ENCODE measurements around the gene TRMT44.
"Not testable (repeated sequence)": the region's sequence is repeated elsewhere in the genome, so short reads cannot be mapped to it uniquely, and the experiment has no call there.

TRMT44 gene

GRCh38 chr4:8406887-8407286 lies 33.7 kb upstream of the TRMT44 start:
- not testable (repeated sequence) for DNase-seq (ENCODE audit: low spot score)

GRCh38 chr4:8407316-8407715 lies 33.3 kb upstream of the TRMT44 start:
- DNase-seq (ENCODE audit: low spot score) = no peak

- no peak for DNase-seq (ENCODE audit: low spot score)
Measured at GRCh38 chr4:8407756-8408155, 32.8 kb upstream of the TRMT44 start.

- no peak for DNase-seq (ENCODE audit: low spot score)
Measured at GRCh38 chr4:8409264-8410065, 31.1 kb upstream of the TRMT44 start.

- no peak for DNase-seq (ENCODE audit: low spot score)
Measured at GRCh38 chr4:8410066-8410625, 30.4 kb upstream of the TRMT44 start.

- peak; percentile 39 for DNase-seq (ENCODE audit: low spot score)
Measured at GRCh38 chr4:8410641-8411271, 29.8 kb upstream of the TRMT44 start.

GRCh38 chr4:8411351-8412180 lies 29.0 kb upstream of the TRMT44 start:
- no peak for DNase-seq (ENCODE audit: low spot score)

- no peak for DNase-seq (ENCODE audit: low spot score)
Measured at GRCh38 chr4:8412288-8412687, 28.3 kb upstream of the TRMT44 start.

GRCh38 chr4:8414377-8414776 lies 26.2 kb upstream of the TRMT44 start:
- no peak for DNase-seq (ENCODE audit: low spot score)

GRCh38 chr4:8417071-8417614 lies 23.4 kb upstream of the TRMT44 start:
- DNase-seq (ENCODE audit: low spot score) = no peak

- no peak for DNase-seq (ENCODE audit: low spot score)
Measured at GRCh38 chr4:8419222-8420041, 21.1 kb upstream of the TRMT44 start.

GRCh38 chr4:8420151-8420550 lies 20.4 kb upstream of the TRMT44 start:
- DNase-seq (ENCODE audit: low spot score) = not testable (repeated sequence)

- no peak for DNase-seq (ENCODE audit: low spot score)
Measured at GRCh38 chr4:8422327-8422726, 18.2 kb upstream of the TRMT44 start.

GRCh38 chr4:8422786-8423185 lies 17.8 kb upstream of the TRMT44 start:
- no peak for DNase-seq (ENCODE audit: low spot score)

GRCh38 chr4:8427262-8427661 lies 13.3 kb upstream of the TRMT44 start:
- DNase-seq (ENCODE audit: low spot score) = no peak

- DNase-seq (ENCODE audit: low spot score) = peak; percentile 46
Measured at GRCh38 chr4:8427761-8428287, 12.8 kb upstream of the TRMT44 start.

- DNase-seq (ENCODE audit: low spot score) = peak; percentile 91
Measured at GRCh38 chr4:8428288-8429097, 12.1 kb upstream of the TRMT44 start.

- no peak for DNase-seq (ENCODE audit: low spot score)
Measured at GRCh38 chr4:8431553-8431952, 9.0 kb upstream of the TRMT44 start.

- no peak for DNase-seq (ENCODE audit: low spot score)
Measured at GRCh38 chr4:8433136-8433535, 7.4 kb upstream of the TRMT44 start.
